Natural killer cell (primary cell): ENCODE measurements around the gene RAPGEF1. TPM values are rescaled to one million over a fixed set of nuclear protein-coding genes. Genes with fewer than 3 reads are reported as not detected.
"Not testable (repeated sequence)": the region's sequence is repeated elsewhere in the genome, so short reads cannot be mapped to it uniquely, and the experiment has no call there.

Experiments
- ATAC-seq, 3 donors: fragments of 150-1000 bp in 2 of 3; fragments of 200-7000 bp in 1 of 3; cut with Tn5 transposase; 1 replicate in 1 of 3; 2 replicates in 2 of 3; pipeline ENCODE4 v1.10.0; 2021; ENCODE audit warnings: mild to moderate bottlenecking in 2 of 3, moderate library complexity in 2 of 3
- DNase-seq, 2 donors: peaks; one replicate each; pipeline versions ENCODE4 v3.0.0 to v3.0.0-alpha.2; 2013 to 2021; ENCODE audit warnings: mixed read lengths in 1 of 2
- H3K27ac ChIP-seq: one replicate; pipeline ENCODE4 v1.5.1; 2013; ENCODE audit warnings: mild to moderate bottlenecking, low read length
- H3K27me3 ChIP-seq: one replicate; pipeline ENCODE4 v1.6.1; 2013; ENCODE audit warnings: low read length; ENCODE audit not compliant: control insufficient read depth, insufficient read depth
- H3K36me3 ChIP-seq: one replicate; pipeline ENCODE4 v1.6.1; 2013; ENCODE audit warnings: low read length; ENCODE audit not compliant: control insufficient read depth, insufficient read depth
- H3K4me1 ChIP-seq: one replicate; pipeline ENCODE4 v1.6.1; 2013; ENCODE audit warnings: low read length; ENCODE audit not compliant: control insufficient read depth, insufficient read depth
- H3K4me3 ChIP-seq: one replicate; pipeline ENCODE4 v1.5.1; 2013; ENCODE audit warnings: low read length
- H3K9me3 ChIP-seq: one replicate; pipeline ENCODE4 v1.6.1; 2013; ENCODE audit warnings: low read length; ENCODE audit not compliant: control insufficient read depth, insufficient read depth
- H3K27ac Mint-ChIP-seq, 2 donors: one replicate each; pipeline ENCODE4 v1.8.0; 2022; ENCODE audit warnings: mild to moderate bottlenecking in 2 of 2, mixed read lengths in 2 of 2, moderate library complexity in 1 of 2
- H3K27me3 Mint-ChIP-seq, 2 donors: one replicate each; pipeline ENCODE4 v1.8.0; 2022; ENCODE audit warnings: low read depth in 2 of 2, mixed read lengths in 2 of 2
- H3K36me3 Mint-ChIP-seq: one replicate; pipeline ENCODE4 v1.8.0; 2022; ENCODE audit warnings: mixed read lengths
- H3K4me1 Mint-ChIP-seq, 2 donors: one replicate each; pipeline ENCODE4 v1.8.0; 2022; ENCODE audit warnings: mixed read lengths in 2 of 2
- H3K4me3 Mint-ChIP-seq: one replicate; pipeline ENCODE4 v1.8.0; 2022; ENCODE audit warnings: mild to moderate bottlenecking, moderate library complexity, mixed read lengths
- H3K9me3 Mint-ChIP-seq, 2 donors: one replicate each; pipeline ENCODE4 v1.8.0; 2022; ENCODE audit warnings: mixed read lengths in 2 of 2
- CTCF ChIP-seq: fragments of 200-600 bp; IDR thresholded peaks from one replicate; pipeline ENCODE4 v1.8.0; 2022; ENCODE audit warnings: antibody characterized with exemption
- WGBS: methylation state at CpG from one replicate; pipeline ENCODE4 v1.1.7; 2013; ENCODE audit warnings: missing lambda C conversion rate; ENCODE audit not compliant: insufficient coverage; 5-methylcytosine and 5-hydroxymethylcytosine counted together
- intact Hi-C: fragments of 100-400 bp; cut with micrococcal nuclease; formaldehyde crosslinking; loops from one replicate; pipeline ENCODE4 v1.14.2; 2022
- total RNA-seq, 4 donors: library from RNA; stranded (reverse); fragments of 120-200 nt in 1 of 4; gene quantifications; one replicate each; pipeline versions ENCODE4 v1.2.3 to v1.2.4, GENCODE V29; 2013 to 2022

RAPGEF1 gene
- total RNA-seq, 3 donors from 2014 or later (not counting 1 experiment from before 2014, with no cell fraction given), result 210 to 224 (median 222) TPM

GRCh38 chr9:131688377-131688776 is 51.5 kb downstream of the RAPGEF1 start:
- no peaks in the 10 kb centered on the region for H3K27me3 ChIP-seq
- Mint-ChIP-seq H3K36me3 (no peaks in the 10 kb centered on the region), H3K27ac (peak overlapping the region; percentile 49 to 79), H3K4me1 (peaks cover 83 to 85% of the 10 kb centered on the region in 2 donors), H3K9me3 (no peaks in the 10 kb centered on the region), H3K27me3 (no peaks in the 10 kb centered on the region), H3K4me3 (no peak overlapping the region)
- intact Hi-C loops, result no loop called here
- DNase-seq (no peak), ATAC-seq (no peak)
- no peak overlapping the region for H3K27ac ChIP-seq
- 95% methylated on average over 3 of the region's 3 CpGs for WGBS
- H3K9me3 ChIP-seq, result no peaks in the 10 kb centered on the region
- TF ChIP-seq CTCF, result no peak
- no peaks in the 10 kb centered on the region for H3K36me3 ChIP-seq
- H3K4me3 ChIP-seq, result no peak overlapping the region
- peaks cover 9% of the 10 kb centered on the region for H3K4me1 ChIP-seq

DNA sequence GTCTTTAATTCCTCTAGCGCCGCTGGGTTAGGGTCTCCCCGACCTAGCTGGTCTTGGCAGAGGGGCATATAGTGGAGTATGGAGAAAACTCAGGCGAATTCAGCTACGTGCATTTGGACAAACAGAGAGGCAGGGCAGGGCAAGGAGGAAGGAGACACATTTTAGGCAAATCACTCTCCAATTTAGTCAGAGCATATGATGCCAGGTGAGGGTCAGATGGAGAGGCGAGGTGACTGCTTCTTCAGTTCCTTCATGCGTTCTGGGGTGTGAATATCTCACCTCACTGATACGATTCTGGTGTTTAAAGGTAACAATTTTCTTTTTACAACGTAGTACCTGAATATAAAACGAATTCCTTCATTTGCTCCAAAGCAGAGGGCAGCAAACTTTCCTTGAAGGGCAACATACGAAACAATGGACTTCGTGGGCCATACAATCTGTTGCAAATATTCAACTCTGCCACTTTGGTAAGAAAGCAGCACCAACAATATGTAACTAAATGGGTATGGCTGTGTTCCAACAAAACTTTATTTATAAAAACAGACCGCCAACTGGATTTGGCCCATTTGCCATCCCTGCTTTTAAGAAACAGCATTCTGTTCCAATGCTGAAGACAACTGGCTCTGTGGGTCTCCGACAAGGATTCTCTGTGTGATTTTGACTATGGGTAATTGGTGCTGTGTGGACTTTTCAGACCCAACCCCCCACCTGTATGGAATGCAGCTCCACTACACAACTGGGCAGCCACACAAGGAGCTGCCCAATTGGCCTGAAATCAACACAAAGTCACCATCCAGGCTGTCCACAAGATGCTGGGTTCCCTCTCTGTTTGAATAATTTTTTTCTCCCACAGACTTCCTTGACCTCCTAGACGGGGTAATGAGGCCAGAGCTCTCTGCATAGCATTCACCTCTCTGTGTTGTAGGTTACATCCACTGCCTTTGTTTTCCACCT is 53.8 kb downstream of the RAPGEF1 start:
- Histone ChIP-seq H3K9me3 (no peaks in the 10 kb centered on the region), H3K27ac (no peak overlapping the region), H3K27me3 (no peaks in the 10 kb centered on the region), H3K4me3 (no peak overlapping the region), H3K4me1 (peaks cover 9% of the 10 kb centered on the region), H3K36me3 (no peaks in the 10 kb centered on the region)
- intact Hi-C loops, result no loop called here
- H3K36me3 Mint-ChIP-seq, result no peaks in the 10 kb centered on the region
- H3K4me1 Mint-ChIP-seq, result peaks cover 79 to 80% of the 10 kb centered on the region in 2 donors
- ATAC-seq (no peak), DNase-seq (no peak)
- H3K4me3 Mint-ChIP-seq, result no peak overlapping the region
- H3K9me3 Mint-ChIP-seq, result no peaks in the 10 kb centered on the region
- peak overlapping the region; percentile 78 to 79 for H3K27ac Mint-ChIP-seq
- WGBS, result 91% methylated on average over 15 of the region's 15 CpGs
- TF ChIP-seq CTCF, result no peak
- H3K27me3 Mint-ChIP-seq, result no peaks in the 10 kb centered on the region

GRCh38 chr9:131683094-131683493 is 56.8 kb downstream of the RAPGEF1 start:
- 89% methylated on average over 1 of the region's 4 CpGs for WGBS
- H3K27ac ChIP-seq, H3K27me3 ChIP-seq, H3K36me3 ChIP-seq, H3K27me3 Mint-ChIP-seq, ATAC-seq, H3K9me3 ChIP-seq, H3K4me3 ChIP-seq, H3K27ac Mint-ChIP-seq, intact Hi-C loops, H3K9me3 Mint-ChIP-seq, H3K4me3 Mint-ChIP-seq, H3K36me3 Mint-ChIP-seq, DNase-seq: not testable (repeated sequence)
- peaks cover 19% of the 10 kb centered on the region for H3K4me1 ChIP-seq
- H3K4me1 Mint-ChIP-seq, result peaks cover 83 to 85% of the 10 kb centered on the region in 2 donors

DNA sequence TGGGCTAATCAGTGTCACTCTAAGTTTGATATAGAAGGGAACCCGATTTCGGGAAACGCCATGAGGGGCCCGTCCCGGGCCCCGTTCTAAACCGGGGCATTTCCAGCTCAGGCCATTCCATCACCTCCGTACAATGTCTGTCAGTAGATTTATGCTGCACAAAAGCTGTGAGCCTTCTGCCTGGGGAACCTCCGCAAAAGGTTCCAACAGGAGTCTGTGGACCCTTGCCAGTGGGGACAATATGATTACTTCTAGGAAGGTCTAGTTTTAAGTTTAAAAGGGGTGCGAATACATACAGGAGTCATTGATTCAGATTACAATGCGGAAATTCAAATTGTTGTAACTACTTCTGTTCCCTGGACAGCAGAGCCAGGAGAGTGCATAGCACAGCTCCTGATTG is 57.6 kb downstream of the RAPGEF1 start:
- H3K36me3 Mint-ChIP-seq, result no peaks in the 10 kb centered on the region
- peaks cover 83 to 85% of the 10 kb centered on the region in 2 donors for H3K4me1 Mint-ChIP-seq
- intact Hi-C loops, result no loop called here
- no peak overlapping the region for H3K4me3 ChIP-seq
- H3K27me3 ChIP-seq, result no peaks in the 10 kb centered on the region
- DNase-seq (no peak), ATAC-seq (no peak)
- 59% methylated on average over 11 of the region's 11 CpGs for WGBS
- peaks cover 25% of the 10 kb centered on the region for H3K4me1 ChIP-seq
- H3K27me3 Mint-ChIP-seq, result no peaks in the 10 kb centered on the region
- H3K36me3 ChIP-seq, result no peaks in the 10 kb centered on the region
- peak overlapping the region; percentile 99 to 100 for H3K27ac Mint-ChIP-seq
- H3K9me3 Mint-ChIP-seq, result no peaks in the 10 kb centered on the region
- H3K9me3 ChIP-seq, result no peaks in the 10 kb centered on the region
- H3K4me3 Mint-ChIP-seq, result no peak overlapping the region
- no peak for TF ChIP-seq CTCF
- H3K27ac ChIP-seq, result no peak overlapping the region

DNA sequence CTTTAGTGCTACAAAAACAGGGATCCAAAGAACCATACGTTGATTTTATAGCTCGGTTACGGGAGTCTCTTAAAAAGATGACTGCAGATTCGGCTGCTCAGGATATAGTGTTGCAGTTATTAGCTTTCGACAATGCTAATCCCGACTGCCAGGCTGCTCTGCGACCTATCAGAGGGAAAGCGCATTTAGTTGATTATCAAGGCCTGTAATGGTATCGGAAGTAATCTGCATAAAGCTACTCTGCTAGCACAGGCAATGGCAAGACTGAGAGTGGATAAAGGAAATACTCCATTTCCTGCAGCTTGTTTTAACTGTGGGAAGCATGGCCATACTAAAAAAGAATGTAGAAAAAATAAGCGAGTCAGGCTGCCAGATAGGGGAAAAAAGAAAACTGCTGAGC is 58.0 kb downstream of the RAPGEF1 start:
- ATAC-seq, H3K27me3 Mint-ChIP-seq, H3K36me3 Mint-ChIP-seq, intact Hi-C loops, H3K9me3 Mint-ChIP-seq, H3K36me3 ChIP-seq, DNase-seq, H3K27ac ChIP-seq, H3K4me3 ChIP-seq, H3K4me3 Mint-ChIP-seq, H3K27me3 ChIP-seq, H3K9me3 ChIP-seq: not testable (repeated sequence)
- peak overlapping the region; percentile 99 to 100 for H3K27ac Mint-ChIP-seq
- peaks cover 28% of the 10 kb centered on the region for H3K4me1 ChIP-seq
- WGBS, result 76% methylated on average over 10 of the region's 10 CpGs
- H3K4me1 Mint-ChIP-seq, result peaks cover 84 to 88% of the 10 kb centered on the region in 2 donors

GRCh38 chr9:131681108-131681507 is 58.8 kb downstream of the RAPGEF1 start:
- H3K4me3 Mint-ChIP-seq, H3K36me3 ChIP-seq, H3K36me3 Mint-ChIP-seq, H3K9me3 ChIP-seq, intact Hi-C loops, DNase-seq, H3K27me3 ChIP-seq, ATAC-seq, H3K9me3 Mint-ChIP-seq, H3K27ac ChIP-seq, H3K27me3 Mint-ChIP-seq, H3K4me3 ChIP-seq: not testable (repeated sequence)
- Mint-ChIP-seq H3K4me1 (peaks cover 85 to 89% of the 10 kb centered on the region in 2 donors), H3K27ac (peak overlapping the region; percentile 99 to 100)
- peaks cover 32% of the 10 kb centered on the region for H3K4me1 ChIP-seq
- 95% methylated on average over 5 of the region's 5 CpGs for WGBS
